GM18499 (cell line): ENCODE measurements around the gene DNHD1.

Experiments
- ATAC-seq: cut with Tn5 transposase; IDR thresholded peaks from one replicate; pipeline ENCODE4 v1.9.1; 2021; ENCODE audit warnings: moderate number of reproducible peaks; ENCODE audit not compliant: insufficient read depth, unreplicated experiment

Gene DNHD1, protein sequence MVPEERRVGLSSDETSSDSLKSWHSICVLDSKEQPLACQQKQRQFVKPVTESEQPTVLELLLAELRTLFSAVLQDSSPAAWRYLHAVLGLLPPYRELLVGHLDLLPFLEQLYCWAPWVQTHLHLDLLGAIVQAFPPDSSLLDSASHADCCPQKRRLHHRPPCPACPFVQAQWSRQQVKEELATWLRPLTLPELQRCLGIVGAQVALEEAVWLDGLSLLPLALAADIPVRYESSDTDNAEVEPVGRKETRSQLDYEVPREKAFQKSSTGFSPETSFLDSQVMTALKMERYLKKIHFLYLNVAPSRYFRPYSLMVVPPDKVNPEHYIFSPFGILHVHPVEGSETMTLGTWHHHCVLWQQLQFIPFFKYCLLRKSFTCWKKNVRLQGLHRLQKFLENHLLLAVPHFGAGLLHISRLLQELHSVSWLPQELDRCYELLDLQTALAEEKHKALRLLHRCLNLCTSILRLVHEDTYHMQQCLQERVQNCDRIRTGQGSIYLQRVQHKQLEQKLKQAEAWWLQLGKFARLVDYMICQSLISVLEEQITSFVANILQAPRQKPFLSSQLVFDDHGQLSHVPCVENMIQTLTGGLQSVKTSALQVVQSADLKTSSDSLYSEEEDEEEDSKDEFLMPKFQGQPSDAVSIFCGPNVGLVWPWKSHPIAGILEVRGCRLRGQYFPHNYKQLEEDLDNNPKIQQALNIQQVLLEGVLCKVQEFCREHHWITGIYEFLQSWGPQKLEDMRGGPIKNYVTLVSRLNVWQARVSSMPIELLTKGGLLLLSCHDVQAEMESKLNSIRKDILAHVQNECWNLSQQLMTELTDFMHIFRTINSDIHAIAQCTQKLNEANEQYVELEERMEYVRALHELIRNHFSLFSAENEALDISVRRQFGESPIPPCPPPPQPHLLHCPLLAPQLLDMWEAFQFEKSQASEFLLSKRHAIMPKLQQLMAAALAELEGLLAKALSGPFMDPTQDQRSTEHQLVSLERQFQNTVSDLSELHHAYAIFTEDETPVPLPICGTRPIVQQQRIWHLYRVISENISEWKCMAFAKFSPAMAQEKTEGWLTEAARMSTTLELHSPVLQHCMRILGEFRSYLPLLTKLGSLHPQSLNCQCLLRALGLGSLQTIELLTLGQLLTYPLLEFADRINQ (N-terminal part only)

DNA sequence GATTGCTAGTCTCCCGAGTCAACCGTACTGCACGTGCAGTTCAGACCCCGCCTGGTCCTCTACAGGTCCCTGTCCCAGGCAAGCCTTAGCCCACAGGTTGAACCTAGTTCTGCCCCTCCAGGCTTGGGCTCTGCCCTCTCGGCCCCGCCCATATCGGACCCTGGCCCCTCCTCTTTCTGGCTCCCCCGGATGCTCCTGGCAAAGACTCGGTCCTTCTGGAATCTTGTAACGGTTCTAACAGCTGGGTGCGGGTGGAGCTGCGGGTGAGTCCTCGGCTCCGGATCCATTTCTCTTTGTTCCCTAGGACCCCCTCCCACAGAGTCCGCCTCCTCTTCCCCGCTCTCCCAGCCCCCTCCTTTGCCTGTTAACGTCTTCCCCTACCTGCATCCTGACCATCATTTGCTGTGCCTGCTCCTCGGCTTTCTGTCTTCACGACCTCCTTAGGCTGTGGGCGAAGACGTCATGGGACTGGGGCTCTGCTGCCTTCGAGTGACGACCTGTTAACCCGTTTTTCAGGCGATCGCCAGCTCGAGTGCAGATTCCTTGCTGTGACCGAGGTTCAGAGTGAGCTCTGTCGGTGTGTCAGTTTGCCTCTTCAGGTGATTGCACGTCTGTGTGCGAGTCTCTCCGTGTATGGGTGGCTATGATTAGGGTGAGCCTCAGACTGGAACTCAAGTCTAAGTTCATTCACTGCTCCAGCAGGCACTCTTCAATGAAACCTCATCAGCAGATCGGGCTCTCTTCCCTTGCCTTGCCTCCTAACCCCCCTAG is at the start of gene DNHD1:
TSS of gene DNHD1 (plus strand) at position 212 of the 771 bp plus-strand sequence. CDS start 936 bp downstream, outside the sequence.
- ATAC-seq, result no peak

DNA sequence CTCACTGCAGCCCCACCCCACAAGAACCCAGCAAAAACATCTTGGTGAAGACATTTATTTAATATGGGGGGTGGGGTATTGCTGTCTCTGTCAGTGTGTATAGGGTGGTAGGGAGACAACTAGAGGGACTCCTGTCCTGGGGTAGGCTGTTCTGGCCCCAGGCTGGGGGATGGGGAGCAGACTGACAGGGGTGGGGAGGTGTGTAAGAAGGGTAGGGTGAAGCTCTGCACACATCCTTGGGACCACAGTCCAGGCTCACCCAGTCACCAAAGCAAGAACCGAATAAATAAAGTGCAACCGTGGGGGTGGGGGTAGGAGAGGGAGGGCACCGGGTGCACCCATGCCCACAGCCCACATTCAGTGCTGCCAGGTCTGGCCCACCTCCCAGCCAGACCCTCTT is 48.5 kb upstream of the DNHD1 start:
- ATAC-seq, result no peak

DNA sequence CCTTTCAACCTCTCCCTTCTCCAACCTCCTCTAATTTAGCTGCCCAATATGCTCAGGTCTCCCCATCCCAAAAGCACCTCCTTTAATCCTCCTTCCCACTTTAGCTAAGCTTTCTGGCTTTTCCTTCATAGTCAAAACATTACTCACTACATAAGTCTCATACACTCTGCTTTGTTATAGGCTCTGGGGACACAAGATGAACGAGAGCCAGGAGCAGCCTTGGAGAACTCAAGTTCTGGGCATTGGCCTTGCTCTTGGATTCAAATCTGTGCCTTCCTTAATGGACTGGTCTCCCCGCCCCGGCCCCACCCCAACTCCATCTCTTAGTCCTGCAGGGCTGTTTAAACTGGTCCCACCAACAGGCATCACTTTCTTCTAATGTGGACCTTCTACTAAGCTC is 44.9 kb upstream of the DNHD1 start:
- ATAC-seq, result no peak

DNA sequence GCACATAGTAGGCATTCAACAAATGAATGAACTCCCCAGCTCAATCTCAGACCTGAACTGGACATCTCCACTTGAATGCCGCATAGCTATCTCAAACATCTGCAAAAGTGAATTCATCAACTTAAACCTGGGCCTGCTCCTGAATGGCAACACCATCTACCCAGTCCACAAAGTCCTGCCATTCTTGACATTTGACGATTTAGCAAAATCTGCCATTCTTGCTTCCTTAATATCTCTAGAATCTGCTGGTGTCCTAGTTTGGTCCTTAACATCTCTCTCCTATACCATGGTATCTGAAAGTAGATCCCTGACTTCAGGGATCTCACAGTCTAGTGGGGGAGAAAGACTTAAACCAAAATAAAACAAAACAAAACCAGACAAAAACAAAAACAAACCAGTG is 43.9 kb upstream of the DNHD1 start:
- no peak for ATAC-seq

DNA sequence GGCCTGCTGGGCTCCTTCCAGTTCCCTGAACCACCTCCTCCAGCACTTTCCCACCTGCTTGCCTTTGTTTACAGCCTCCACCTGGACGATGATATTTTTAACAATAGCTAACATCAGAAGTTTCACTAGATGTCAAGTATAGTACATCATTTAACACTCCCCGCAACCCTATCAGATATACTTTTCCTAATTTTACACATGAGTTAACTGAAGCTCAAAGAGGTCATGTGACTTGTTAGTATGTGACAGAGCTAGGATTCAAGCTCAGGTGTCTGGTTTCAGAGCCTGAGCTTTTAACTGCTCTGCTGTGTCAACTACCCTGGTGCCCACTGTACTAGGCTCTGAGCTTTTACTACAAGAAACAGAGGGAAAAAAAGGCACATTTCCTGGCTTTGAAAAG is 42.0 kb upstream of the DNHD1 start:
- no peak for ATAC-seq

DNA sequence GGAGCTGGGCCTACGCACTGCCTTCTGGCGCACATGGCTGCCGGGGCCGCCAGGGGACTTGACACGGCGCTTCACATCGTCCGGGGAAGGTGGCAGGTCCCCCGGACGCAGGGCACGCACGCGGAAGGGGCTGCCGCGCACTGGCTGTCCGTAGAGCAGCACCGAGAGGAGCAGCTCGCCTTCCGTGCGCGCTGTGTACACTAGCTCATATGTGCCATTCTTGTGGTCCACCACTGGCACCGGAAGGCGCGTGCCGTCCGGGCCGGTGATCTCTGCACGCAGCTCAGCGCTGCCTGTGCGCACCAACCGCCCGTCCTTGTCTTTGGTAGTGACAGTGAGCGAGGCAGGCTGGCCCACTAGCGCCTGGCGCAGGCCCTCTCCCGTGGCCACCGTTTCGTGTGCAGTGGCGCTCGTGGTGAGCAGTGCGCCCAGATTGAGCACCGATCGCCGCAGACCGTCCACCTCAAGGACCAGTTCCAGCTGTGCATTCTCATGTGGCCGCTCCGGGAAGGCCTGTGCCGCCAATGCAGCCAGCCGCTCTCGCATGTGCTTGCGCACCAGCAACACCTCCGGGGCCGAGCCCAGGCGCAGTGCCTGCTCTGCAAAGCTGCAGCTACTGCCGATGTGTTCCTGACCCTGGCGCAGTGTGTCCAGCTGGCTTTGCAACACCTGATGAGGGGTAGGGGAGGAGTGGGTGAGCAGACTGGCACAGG is 40.6 kb upstream of the DNHD1 start:
- no peak for ATAC-seq

DNA sequence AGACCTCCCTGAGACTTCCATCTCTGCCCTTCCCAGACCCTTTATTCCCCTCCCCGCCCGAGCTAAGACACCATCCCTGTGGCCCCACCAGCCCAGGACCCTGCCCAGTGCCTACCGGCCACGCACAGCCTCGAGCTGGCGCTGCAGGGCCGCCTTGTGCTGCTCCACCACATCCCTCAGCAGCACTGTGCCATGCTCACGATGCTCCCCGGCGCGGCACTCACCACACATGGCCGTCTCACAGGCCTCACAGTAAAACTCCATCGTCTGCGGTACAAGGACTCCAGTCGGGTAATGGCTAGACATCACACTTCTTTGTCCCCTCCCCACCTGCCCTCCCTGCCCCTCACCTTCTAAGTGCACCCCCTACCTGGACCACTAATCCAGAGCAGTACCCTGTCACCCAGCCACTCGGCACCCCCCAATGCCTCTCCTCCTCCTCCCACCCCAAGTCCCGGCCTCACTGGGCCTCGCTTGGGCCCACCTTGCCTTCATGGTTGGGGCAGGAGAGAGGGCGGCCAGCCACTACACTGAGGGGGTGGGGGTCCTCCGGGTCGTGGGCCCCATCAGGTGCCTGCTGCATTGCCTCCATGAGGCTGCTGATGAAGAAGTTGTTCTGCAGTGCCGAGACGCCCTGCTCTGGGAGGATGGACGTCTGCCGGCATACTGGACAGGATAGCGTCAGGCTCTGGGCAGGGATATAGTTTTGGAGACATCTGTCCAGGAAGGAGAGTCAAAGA is 39.3 kb upstream of the DNHD1 start:
- ATAC-seq, result no peak

DNA sequence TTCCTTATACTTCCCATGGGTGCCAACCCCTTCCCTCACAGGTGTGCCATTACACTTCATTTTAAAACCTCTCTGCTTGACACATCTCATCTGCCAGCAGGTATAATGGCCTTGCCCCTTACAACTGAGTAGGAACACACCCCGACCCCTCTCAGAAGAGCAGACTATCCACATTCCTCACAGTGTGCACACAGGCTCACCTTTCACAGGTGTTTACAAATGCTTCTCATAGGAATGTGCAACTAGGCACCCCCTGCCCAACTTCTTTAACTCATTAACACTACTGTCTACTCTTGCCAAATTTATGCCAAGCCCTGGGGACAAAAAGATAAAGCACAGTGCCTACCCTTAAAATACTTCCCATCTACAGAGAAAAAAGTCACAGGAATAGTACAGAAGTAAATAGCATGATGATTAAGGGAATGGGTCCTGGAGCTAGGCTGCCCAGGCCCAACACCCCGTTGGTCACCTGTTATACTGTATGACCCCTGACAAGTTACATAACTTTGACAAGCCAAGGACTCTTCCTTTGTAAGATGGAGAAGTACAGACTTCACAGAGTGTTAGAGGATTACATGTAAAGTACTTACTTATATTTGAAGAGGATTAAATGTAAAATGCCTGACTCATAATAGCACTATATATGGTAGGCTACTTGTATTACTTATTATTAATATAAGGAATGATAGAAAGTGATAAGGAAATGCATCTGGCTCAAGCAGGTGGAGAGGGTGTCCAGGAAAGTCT is 38.6 kb upstream of the DNHD1 start:
- ATAC-seq, result no peak

DNA sequence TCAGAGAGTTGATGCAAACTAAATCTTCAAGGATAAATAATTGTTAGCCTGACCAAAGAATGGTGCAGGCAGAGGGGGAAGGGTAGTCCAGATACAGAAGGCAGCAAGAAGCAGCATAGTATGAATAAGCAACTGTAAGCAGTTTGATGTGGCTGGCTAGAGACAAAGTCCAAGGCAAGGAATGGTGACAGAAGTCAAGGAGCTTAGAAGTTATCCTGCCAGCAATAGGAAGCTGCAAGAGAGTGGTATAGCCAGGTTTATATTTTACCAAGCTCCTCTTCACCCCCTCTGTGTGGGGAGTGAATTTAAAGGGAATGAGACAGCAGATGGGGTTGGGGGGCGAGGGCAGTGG is 38.0 kb upstream of the DNHD1 start:
- ATAC-seq, result no peak

DNA sequence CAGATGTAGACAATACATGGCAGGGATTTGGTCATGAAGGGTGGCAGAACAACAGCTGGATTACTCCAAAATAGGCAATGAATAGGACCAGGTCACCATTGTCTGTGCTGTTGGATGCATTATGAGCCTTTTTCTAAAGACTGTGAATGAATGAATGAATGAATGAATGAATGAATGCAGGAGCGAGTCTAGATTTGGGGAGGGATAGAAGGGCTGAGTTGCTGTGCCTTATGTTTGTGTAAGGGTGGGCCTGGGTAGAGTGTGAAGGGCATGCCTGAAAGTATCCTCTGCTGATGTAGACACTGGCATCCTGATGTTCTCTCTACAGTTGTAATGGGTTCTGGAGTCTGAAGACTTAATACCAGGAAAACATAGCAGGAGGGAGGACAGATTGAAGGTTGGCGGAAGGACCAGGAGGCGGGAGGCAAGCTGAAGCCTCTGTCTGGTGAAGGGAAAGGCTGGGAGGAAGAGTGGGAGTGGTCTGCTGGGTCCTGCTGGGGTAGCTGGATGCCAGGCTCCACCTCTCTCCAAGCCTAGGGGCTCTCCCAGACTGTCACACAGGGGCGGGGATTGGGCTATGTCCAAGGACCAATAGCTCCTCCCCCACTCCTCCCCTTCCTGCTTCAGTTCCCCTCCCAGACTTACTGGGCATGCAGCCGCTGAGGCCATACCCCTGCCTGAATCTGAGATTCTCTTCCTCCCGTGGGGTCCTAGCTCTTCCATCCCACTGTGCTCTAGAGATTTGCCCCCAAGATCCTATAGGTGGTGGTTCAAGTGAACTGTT is 28.2 kb upstream of the DNHD1 start:
- ATAC-seq, result peak; percentile 76

DNA sequence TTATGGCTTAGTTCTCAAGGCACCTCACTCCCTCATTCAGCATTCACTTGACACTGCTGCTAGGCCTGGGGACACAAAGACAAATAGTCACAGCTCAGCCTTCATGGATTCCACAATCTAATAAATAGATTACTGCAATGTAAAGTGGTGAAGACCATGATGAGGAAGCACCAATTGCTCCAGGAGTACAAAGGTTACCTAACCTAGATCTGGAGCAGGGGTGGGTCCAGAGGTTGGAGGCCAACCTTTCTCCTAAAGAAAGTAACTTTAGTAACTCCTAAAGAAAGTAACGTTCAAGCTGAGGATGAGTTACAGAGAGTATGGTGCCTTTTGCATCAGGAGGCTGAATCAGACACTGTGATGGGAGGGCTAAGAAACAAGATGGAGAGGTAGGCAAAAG is 27.5 kb upstream of the DNHD1 start:
- no peak for ATAC-seq

DNA sequence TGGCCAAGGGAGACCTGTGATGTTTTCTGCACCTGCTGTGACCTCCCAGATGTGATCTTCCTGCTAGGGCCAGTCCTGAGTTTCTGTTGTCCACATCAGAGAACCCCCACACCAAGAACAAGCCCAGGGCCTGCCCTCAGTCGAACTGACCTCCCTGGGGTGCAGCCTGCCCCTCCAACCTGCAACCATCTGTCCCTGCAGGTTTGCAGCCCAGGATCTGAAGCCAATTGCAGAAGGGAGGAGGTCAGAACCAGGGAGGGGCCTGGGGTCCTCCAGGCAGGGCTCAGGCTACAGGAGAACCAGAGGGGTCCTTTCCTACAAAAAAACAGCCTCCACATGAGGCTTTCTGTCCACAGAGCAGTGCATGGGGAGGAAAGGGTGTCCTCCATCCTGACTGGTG is 24.1 kb upstream of the DNHD1 start:
- no peak for ATAC-seq

DNA sequence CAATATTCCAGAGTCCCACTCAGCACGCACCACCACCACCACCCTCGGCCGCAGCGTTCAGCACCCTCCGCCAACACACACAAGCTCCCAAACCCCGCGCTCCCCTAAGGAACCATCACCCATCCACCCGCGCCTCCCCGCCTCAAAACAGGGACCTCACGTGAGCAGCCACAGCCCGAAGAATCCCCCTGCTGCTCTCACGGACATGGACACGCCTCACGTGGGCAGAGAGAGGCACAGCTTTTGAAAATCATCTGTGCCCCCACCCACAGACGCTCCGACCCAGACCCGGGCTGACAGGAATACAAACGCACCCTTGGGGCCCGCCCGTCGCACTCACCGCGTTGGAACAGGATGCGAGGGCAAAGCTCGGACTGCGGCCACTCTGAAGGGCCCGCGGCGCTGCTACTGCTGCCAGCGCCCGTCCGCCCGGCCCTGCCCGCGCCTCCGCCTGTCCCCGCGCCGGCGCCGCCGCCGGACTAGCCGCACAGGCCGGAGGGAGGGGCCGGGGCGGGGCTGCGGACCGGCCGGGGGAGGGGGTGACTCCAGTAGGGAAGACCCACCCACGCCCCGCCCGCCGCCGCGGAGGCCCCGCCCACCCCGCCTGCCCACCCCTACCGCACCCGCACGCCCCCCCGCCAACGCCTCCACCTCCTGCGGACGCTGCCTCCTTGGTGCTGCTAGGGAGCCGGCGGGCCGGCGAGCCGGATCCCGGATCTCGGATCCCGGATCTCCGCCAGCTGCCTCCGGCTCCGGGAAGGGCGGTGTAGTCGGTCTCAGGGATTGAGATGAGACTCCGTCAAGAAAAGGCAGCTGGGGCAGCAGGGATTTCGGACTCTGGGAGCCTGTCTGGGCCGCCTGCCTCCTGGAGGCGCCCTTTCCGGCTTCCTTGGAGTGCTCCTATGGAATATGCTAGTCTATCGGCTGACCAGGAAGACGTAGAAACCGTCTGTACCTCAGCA is 23.3 kb upstream of the DNHD1 start, which contains the start of gene TRIM3:
TSS of gene TRIM3 (minus strand) at position 491 of the 962 bp plus-strand sequence. CDS start 8,246 bp downstream, outside the sequence.
- no peak for ATAC-seq

DNA sequence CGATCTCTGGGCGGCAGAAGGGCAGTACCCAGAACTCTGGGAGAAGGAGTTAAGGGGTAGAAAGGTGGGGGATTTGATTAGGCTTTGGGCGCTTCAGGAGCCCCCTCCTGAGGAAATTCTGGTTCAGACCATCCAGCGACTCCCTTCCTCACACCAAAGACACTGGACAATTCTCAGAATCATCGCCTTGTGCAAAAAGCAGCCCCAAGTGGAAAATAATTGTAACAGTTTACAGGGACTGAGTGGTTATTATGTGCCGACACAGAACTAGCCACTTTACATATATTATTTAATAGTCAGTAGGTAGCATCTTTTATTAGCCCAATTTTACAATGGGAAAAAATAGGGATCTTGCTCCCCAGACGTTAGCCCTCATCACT is 22.7 kb upstream of the DNHD1 start:
- ATAC-seq, result no peak

DNA sequence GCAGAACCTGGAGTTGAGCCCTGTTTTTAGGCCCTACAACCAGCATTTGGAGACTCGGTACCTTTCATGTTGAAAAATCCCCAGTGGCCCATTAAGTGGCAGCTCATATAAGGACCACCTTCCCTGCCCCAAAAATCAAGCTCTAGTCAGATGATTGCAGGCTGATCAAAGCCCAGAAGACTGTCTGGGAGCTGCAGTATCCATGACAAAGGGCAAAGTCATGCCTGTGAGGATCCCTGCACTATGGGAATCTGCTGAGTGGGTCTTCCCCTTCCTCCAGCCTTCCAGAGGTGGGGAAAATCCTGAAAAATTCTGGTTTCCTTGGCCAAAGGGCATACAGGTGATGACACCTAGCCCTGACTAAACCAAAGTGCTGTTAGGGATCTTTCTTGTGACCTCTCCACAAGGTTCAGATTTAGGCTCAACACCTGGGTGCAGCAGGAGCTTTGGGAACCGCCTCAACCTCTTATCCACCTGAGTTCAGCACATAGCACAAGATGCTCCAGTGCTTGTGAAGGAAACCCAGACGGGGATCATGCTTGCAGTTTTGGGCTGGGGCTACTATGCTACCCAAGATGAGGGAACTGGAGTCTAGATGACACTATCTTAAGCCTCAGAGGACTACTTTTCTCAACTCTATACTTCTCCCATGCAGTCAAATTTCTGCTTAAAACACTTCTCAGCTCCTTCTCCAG is 22.1 kb upstream of the DNHD1 start:
- ATAC-seq, result no peak

DNA sequence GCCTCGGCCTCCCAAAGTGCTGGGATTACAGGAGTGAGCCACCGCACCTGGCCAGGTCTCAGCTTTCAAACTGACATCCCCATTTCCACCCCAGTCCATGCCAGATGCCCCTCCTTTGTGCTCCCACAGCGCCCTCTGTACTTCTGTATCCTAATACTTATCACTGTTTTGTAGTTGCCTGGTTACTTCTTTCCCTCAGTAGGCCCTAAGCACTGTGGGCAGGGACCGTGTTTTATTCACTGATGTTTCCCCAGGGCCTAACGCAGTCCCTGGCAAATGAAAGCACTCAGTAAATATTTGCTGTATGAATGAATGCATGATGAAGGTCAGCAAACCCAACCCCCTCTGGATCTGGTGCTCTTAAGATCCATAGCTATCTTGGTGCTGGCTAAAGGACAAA is 21.1 kb upstream of the DNHD1 start:
- ATAC-seq, result no peak
